ENCODE measurements around the gene LENG1. TPM values are rescaled to one million over a fixed set of nuclear protein-coding genes. Genes with fewer than 3 reads are reported as not detected.
A peak's percentile ranks its signal among the peaks of the same experiment; 100 is the strongest.

The LENG1 gene
- total RNA-seq, 2 donors from 2014 or later = 2.8 to 3.8 TPM

- Mint-ChIP-seq H3K36me3 (ENCODE audit: low read depth) (peaks cover 57% of the 10 kb centered on the region), H3K9me3 (no peaks in the 10 kb centered on the region), H3K4me3 (no peak overlapping the region), H3K27ac (peak overlapping the region; percentile 14), H3K4me1 (peaks cover 8% of the 10 kb centered on the region), H3K27me3 (no peaks in the 10 kb centered on the region)
- no peak for ATAC-seq (replicated peaks)
Observed at GRCh38 chr19:54105796-54106195, 53.7 kb downstream of the LENG1 start.

Other genes starting within 250 kb of the LENG1 start
- under 1 TPM in 1 of 2 donors, not detected in 1; 0.05 TPM for gene CACNG8, start 196.8 kb downstream of the LENG1 start, total RNA-seq
- not detected for gene CACNG6, start 168.1 kb downstream of the LENG1 start, total RNA-seq
- not detected for gene VSTM1, start 95.8 kb downstream of the LENG1 start, total RNA-seq
- gene TARM1, start 78.4 kb downstream of the LENG1 start, total RNA-seq = not detected
- under 1 TPM in 1 of 2 donors, not detected in 1; 0.58 TPM for gene OSCAR, start 58.9 kb downstream of the LENG1 start, total RNA-seq
- gene NDUFA3, start 56.9 kb downstream of the LENG1 start, total RNA-seq = 10 to 100 TPM; 39.4 to 70.1 TPM
- 10 to 100 TPM; 31.4 to 47.3 TPM for gene TFPT, start 44.1 kb downstream of the LENG1 start, total RNA-seq
- gene PRPF31, start 44.0 kb downstream of the LENG1 start, total RNA-seq = 10 to 100 TPM; 56.4 to 99.2 TPM
- gene CNOT3, start 22.0 kb downstream of the LENG1 start, total RNA-seq = 10 to 100 TPM; 51.4 to 61.4 TPM
- gene TMC4, start 13.4 kb upstream of the LENG1 start, total RNA-seq = 1 to 10 TPM; 1.0 to 1.1 TPM
- 10 to 100 TPM; 58.6 to 65.9 TPM for gene MBOAT7, start 29.9 kb upstream of the LENG1 start, total RNA-seq
- 10 to 100 TPM; 14.3 to 16.7 TPM for gene TSEN34, start 31.6 kb upstream of the LENG1 start, total RNA-seq
- 1,000 to 10,000 TPM; 1,453 to 1,547 TPM for gene RPS9, start 41.1 kb upstream of the LENG1 start, total RNA-seq
- 1 to 10 TPM in 1 of 2 donors, under 1 TPM in 1; 0.85 to 1.8 TPM for gene LILRB3, start 63.3 kb upstream of the LENG1 start, total RNA-seq
- gene LILRA6, start 83.1 kb upstream of the LENG1 start, total RNA-seq = under 1 TPM; 0.19 to 0.39 TPM
- not detected for gene LILRB5, start 97.6 kb upstream of the LENG1 start, total RNA-seq
- gene LILRB2, start 121.4 kb upstream of the LENG1 start, total RNA-seq = not detected
- not detected for gene LILRA5, start 153.4 kb upstream of the LENG1 start, total RNA-seq
- gene LILRA4, start 179.4 kb upstream of the LENG1 start, total RNA-seq = not detected
- 10 to 100 TPM in 1 of 2 donors, 1 to 10 TPM in 1; 2.2 to 15.6 TPM for gene LAIR1, start 205.2 kb upstream of the LENG1 start, total RNA-seq